ENCODE measurements around the gene NPAS3. TPM values are rescaled to one million over a fixed set of nuclear protein-coding genes. Genes with fewer than 3 reads are reported as not detected.

The NPAS3 gene
- total and polyA plus RNA-seq, 2 of the 13 experiments (the other 11 are each of a cell fraction or from before 2014, with no cell fraction given): not detected

DNA sequence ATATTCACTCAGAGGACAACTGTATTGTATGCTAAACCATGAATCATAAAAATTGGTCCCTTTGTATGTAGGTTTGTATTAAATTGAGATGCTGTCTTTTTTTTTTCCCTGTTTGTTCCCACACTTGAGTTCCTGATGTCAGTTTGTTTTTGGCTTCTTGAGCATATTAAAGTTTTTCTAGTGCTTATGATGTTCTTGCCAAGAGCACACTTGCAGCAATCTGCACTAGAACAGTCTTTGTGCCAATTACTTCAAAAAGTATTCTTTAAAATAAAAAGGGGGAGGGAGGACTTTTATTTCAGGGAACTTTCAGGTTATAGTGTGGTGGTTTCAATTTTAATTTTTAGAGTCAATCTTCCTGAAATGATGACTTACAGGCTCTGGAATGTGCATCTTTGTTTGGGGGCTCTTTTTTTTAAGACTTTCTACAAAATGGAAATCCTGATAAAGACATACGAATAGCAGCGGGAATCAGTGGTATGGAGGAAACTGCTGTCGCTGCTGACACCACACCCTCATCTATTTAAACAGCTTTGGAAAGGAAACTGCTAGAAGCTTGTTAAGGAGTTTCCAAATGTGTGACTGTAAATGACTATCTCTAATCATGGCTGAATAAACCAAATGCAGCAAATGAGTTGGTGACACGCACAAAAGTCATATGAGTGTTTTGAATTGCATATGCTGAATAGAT, 823.6 kb downstream of the NPAS3 start (continued):
- TF ChIP-seq, protein P1, sequence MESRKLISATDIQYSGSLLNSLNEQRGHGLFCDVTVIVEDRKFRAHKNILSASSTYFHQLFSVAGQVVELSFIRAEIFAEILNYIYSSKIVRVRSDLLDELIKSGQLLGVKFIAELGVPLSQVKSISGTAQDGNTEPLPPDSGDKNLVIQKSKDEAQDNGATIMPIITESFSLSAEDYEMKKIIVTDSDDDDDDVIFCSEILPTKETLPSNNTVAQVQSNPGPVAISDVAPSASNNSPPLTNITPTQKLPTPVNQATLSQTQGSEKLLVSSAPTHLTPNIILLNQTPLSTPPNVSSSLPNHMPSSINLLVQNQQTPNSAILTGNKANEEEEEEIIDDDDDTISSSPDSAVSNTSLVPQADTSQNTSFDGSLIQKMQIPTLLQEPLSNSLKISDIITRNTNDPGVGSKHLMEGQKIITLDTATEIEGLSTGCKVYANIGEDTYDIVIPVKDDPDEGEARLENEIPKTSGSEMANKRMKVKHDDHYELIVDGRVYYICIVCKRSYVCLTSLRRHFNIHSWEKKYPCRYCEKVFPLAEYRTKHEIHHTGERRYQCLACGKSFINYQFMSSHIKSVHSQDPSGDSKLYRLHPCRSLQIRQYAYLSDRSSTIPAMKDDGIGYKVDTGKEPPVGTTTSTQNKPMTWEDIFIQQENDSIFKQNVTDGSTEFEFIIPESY (CRISPR knock-in tag; IDR thresholded peaks at IDR 0.05): no peak
- TF ChIP-seq FOSL2 (CRISPR knock-in tag; IDR thresholded peaks at IDR 0.05) (no peak), ATAD3A (CRISPR knock-in tag; IDR thresholded peaks at IDR 0.05) (no peak), ZFAT (CRISPR knock-in tag; conservative IDR thresholded peaks at IDR 0.05) (no peak), NFATC3 (CRISPR knock-in tag; IDR thresholded peaks at IDR 0.05) (no peak), ARNTL (CRISPR knock-in tag; IDR thresholded peaks at IDR 0.05) (no peak)
- TF ChIP-seq, protein P2, sequence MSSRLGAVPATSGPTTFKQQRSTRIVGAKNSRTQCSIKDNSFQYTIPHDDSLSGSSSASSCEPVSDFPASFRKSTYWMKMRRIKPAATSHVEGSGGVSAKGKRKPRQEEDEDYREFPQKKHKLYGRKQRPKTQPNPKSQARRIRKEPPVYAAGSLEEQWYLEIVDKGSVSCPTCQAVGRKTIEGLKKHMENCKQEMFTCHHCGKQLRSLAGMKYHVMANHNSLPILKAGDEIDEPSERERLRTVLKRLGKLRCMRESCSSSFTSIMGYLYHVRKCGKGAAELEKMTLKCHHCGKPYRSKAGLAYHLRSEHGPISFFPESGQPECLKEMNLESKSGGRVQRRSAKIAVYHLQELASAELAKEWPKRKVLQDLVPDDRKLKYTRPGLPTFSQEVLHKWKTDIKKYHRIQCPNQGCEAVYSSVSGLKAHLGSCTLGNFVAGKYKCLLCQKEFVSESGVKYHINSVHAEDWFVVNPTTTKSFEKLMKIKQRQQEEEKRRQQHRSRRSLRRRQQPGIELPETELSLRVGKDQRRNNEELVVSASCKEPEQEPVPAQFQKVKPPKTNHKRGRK (CRISPR knock-in tag; IDR thresholded peaks at IDR 0.05): no peak
- TF ChIP-seq, protein P3, sequence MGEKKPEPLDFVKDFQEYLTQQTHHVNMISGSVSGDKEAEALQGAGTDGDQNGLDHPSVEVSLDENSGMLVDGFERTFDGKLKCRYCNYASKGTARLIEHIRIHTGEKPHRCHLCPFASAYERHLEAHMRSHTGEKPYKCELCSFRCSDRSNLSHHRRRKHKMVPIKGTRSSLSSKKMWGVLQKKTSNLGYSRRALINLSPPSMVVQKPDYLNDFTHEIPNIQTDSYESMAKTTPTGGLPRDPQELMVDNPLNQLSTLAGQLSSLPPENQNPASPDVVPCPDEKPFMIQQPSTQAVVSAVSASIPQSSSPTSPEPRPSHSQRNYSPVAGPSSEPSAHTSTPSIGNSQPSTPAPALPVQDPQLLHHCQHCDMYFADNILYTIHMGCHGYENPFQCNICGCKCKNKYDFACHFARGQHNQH (CRISPR knock-in tag; IDR thresholded peaks at IDR 0.05): no peak

Data from HepG2 (cell line).